HG02798 (cell line): ENCODE results near the gene SART3.
A peak's percentile ranks its signal among the peaks of the same experiment; 100 is the strongest.

Experiments
- ATAC-seq: cut with Tn5 transposase; IDR thresholded peaks from one replicate; pipeline ENCODE4 v1.9.1; 2021; ENCODE audit warnings: mild to moderate bottlenecking; ENCODE audit not compliant: unreplicated experiment, poor library complexity

The SART3 gene

DNA sequence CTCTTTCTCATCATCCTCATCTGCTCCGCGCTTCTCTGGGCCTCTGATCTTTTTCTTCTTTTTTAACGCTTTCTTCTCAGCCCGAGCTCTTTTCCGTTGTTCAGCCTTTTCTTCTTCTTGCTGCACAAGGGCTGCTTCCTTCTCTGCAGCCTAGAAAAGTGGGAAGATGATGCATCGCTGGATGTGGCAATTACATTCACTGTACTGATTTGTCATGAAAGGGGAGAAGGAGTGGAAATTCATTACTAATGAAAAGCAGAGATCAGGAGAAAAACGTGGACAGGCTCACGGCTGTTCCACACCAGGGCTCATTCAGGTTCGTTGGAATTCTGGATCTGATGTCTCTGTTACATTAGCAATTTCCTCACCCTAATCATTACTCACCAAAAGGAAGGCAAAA lies 30.8 kb downstream of the SART3 start:
- ATAC-seq, result no peak

GRCh38 chr12:108527166-108527496 lies 33.8 kb downstream of the SART3 start:
- ATAC-seq, result no peak

- ATAC-seq, result peak; percentile 56
Measured at GRCh38 chr12:108526482-108527165, 34.3 kb downstream of the SART3 start.

DNA sequence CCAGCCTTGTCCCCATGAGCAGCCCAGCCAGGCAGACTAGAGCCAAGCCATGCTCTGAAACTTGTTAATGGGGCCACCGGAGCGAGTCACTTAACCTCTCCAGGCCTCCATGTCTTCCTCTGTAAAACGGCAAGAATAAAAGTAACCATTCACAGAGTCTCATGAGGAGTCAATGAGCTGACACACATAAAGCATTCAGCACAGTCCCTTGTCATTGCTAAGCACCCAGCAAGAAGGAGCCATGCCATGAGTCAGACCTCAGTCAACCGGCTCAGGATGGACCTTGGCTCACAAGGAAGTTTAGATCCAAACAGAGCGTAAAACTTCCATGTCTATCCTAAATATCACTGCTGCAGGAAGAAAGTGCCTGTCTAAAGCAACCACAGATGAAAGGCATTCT lies 35.3 kb downstream of the SART3 start:
- ATAC-seq, result no peak

DNA sequence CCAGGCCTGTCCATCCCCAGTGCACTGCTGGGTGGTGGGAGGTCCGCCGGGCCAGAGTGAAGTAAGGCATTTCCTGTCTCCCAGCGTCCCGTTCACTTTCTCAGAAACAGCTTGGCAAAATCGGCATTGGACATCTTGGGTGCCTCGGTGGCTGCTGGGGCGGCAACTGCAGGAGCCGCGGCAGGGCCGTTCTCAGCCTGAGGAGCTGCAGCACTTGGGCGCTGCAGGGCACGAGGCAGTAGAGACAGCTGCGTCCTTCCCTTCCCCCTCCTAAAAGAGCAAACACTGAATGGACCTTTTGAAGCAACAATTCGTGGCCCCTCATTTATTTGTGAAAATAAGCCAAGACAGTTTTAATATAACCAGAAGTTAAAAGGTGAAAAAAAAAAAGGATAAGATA lies 37.6 kb downstream of the SART3 start:
- ATAC-seq, result no peak

DNA sequence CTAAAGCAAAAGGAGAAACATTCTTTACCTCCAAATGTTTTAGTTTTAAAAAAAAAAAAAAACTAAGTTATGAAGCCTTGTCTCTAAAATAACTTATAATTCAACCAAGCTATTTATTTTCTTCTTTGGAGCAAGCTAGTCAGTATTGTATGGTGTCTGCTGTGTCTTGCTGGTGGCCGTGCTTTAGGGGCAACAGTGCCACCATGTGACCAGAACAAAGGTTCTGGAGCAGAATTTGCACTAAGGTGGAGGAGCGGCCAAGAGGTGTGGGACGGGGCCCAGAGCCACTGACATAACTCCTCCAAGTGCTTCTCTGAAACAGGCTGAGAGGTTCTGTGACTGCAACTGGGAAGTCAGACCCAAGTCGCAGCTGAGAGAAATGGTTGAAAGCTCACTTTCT lies 41.4 kb downstream of the SART3 start:
- no peak for ATAC-seq

DNA sequence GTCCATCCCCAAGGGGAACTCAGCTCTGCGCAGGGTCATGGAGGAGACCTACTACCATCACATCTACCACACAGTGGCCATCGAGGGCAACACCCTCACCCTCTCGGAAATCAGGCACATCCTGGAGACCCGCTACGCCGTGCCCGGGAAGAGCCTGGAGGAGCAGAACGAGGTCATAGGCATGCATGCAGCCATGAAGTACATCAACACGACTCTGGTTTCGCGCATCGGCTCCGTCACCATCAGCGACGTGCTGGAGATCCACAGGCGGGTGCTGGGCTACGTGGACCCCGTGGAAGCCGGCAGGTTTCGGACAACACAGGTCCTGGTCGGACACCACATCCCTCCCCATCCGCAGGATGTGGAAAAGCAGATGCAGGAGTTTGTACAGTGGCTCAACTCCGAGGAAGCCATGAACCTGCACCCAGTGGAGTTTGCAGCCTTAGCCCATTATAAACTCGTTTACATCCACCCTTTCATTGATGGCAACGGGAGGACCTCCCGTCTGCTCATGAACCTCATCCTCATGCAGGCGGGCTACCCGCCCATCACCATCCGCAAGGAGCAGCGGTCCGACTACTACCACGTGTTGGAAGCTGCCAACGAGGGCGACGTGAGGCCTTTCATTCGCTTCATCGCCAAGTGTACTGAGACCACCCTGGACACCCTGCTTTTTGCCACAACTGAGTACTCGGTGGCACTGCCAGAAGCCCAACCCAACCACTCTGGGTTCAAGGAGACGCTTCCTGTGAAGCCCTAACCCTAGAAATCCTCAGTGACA lies 42.1 kb downstream of the SART3 start:
- no peak for ATAC-seq

- ATAC-seq, result no peak
Measured at GRCh38 chr12:108518101-108518715, 42.8 kb downstream of the SART3 start.

DNA sequence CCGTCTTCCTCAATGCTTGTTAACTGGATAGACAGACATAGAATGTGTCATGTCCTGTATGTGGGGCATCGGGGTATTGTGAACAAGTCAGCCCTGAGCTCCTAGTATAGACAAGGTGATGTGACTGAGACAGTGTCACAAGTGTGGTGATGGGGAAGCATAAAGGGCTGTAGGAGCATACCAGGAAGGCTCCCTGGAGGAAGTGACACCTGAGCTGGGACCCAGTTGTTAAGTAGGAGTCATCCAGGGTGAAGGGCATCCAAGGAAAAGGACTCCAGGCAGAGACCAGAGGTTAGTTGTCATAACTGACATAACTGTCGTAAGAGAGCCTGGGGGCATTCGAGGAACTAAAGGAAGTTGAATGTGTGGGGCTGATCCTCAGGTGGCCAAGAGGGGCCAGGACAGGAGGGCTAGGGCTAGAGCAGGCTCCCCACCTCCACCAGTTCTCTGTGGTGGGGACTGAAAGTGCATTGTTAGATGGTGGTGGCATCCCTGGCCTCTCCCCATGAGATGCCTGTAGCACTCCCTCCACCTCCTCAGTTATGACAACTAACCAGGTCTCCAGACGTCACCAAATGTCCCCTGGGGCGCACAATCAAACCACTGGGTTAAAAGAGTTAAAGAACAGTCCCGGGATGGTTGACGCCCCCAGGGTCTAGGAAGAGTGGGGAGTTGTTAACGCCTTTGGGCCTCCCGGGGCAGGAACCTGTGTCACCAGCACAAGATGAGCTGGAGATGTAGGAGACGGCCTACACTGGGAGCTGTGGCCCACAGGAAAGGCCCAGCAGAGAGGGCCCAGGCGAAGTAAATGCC lies 43.5 kb downstream of the SART3 start:
- ATAC-seq, result no peak

DNA sequence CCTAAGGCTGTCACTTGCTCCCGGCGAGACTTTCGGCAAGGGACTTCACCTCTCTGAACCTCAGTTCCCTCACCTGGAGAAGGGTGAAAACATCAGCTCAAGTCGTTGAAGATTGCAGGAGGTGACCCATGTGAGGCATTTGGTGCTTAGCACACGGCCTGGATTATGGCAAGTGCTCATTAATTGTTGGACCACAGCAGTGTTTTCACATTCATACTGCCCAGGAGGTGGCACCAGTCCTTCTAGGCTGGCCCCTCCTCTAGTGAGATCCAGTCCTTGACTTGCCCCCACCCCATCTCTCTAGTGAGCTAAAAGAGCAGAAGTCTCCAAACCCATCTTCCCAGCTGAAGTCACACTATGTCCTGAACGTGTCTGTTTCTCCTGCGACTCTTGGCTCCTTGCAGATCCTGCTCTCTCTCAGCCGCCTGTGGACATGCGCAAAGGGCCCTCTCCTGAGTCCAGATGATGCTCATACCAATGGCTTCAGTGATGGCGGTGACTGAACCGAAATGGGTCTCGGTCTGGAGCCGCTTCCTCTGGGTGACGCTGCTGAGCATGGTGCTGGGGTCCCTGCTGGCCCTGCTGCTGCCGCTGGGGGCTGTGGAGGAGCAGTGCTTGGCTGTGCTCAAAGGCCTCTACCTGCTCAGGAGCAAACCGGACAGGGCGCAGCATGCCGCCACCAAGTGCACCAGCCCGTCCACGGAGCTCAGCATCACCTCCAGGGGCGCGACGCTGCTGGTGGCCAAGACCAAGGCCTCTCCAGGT lies 44.3 kb downstream of the SART3 start:
- no peak for ATAC-seq

GRCh38 chr12:108515916-108516315 lies 45.1 kb downstream of the SART3 start:
- no peak for ATAC-seq

GRCh38 chr12:108514973-108515814 lies 45.8 kb downstream of the SART3 start, which contains the start of gene FICD:
FICD (plus strand) TSS chr12:108515277; CDS start chr12:108516973, 1,696 bp downstream.
- ATAC-seq, result peak; percentile 90

DNA sequence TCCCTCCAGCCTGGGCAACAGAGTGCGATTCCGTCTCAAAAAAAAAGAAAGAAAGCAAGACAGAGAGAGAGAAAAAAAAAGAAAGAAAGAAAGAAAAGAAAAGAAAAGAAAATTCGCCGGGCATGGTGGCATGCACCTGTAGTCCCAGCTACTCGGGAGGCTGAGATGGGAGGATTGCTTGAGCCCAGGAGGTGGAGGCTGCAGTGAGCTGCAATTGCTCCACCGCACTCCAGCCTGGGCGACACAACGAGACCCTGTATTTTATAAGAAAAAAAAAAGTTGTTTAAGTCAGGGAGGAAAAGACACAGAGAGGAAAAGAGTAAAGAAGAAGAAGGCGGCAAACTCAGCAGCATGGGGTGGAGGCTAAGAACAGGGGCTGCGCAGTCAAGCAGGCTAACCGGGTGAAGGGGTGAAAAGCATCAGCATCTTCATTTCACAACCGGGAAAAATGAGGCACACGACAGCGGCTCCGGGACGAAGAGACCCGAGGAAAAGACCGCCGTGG lies 46.5 kb downstream of the SART3 start:
- no peak for ATAC-seq

DNA sequence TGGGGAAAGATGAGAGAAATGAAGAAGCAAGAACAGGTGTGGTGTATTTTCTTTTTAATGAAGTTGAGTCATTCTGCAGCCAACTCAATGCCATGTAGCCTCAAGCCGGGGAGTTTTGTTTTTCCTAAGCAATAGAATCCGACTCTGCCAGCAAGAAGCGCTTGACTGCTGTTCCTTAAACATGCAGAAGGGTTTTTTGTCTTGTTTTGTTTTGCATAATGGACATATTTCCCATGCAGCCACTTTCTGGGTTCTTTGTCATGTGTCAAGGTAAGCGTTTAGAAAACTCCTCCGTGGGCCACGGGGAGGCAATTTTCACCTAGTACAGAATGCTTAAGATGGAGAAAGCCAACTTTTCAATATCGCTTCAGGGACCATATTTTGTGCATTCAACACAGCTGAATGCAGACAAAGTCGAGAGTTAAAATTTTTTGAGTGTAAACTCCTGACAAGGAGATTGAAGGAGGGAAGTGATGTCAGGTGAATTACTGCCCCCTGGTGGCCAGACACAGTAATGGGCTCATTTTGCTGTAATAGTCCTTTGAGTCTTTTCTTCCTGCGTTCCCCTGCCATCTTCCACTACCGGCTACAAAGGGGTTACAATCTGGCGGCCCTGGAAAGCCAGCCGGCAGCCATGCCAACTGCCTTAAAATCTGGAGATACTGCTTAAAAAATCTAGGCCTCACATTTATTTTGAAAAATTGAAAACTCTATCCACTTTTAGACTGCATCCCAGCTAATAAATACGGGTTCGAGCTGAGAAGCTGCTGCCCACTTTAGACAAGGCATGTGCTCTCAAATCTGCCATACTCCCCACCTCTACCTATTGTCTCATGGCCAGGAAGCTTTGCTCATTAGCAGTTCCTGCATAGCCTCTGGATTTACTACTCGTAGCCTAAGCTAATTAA lies 49.1 kb downstream of the SART3 start:
- ATAC-seq, result no peak

- no peak for ATAC-seq
Measured at GRCh38 chr12:108510836-108511235, 50.1 kb downstream of the SART3 start.

GRCh38 chr12:108509806-108510205 lies 51.2 kb downstream of the SART3 start:
- no peak for ATAC-seq

DNA sequence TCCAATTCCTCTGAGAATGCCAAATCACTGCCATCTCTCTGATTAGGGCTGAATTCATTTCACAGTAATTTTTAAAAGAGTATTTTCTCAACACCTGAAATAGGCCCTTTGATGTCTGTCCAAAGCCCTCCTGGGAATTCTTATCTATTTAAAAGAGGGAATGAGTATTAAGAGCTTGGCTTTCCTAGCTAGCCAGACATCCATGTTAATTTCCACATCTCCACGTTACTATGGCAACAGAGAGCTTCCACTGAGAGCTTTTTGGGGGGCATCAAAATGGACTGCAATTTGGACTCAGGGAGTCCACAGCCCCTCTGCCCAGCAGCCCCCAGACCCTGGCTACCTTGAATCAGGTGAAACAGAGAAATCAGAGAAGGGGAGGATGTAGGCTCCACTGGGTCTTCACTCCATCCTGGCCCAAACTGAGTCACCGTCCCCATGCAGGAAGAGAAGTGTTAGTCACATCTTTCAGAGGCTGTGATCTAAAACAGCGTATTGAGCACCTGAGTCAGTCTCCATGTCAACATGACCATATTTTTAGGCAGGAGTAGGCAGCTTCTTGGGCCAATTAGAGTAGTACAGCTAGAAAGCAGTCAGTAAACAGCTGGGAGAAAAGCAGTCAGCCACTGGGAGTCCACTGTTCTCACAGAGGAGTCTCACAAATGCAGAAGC lies 52.9 kb downstream of the SART3 start:
- ATAC-seq, result no peak
